ENCODE data around the gene SRPK2.

- TF ChIP-seq POLR2A (IDR thresholded peaks at IDR 0.05; ENCODE audit: low read depth, low read length) (no peak), POLR2AphosphoS5 (IDR thresholded peaks at IDR 0.05; ENCODE audit: low read depth, low read length) (no peak), TAF1 (IDR thresholded peaks at IDR 0.05; ENCODE audit: borderline replicate concordance, low read depth, low read length) (no peak)
These were observed 227.4 kb downstream of the SRPK2 start for GRCh38 chr7:105161366-105161765.

Data from GM12892 (cell line).